ENCODE results near the gene NCOA5.

DNA sequence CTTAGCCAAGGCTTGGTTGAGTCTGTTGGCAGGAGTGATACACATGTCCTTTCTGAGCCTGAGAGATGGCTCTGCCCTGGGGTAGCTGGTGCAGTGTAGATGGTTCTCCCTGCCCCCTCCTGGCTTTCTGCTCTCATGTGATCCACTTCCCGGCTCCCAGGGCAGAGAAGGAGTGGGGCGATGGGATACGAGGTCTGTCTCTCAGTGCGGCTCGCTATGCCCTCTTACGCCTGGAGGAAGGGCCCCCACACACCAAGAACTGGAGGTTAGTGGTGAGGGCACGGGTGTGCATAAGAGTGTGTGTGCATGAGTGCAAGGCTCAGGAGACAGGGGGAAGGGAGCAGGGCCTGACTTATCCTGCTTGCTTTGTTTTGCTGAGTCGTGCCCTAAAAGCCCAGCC is 41.9 kb downstream of the NCOA5 start:
- TF ChIP-seq, protein P1, sequence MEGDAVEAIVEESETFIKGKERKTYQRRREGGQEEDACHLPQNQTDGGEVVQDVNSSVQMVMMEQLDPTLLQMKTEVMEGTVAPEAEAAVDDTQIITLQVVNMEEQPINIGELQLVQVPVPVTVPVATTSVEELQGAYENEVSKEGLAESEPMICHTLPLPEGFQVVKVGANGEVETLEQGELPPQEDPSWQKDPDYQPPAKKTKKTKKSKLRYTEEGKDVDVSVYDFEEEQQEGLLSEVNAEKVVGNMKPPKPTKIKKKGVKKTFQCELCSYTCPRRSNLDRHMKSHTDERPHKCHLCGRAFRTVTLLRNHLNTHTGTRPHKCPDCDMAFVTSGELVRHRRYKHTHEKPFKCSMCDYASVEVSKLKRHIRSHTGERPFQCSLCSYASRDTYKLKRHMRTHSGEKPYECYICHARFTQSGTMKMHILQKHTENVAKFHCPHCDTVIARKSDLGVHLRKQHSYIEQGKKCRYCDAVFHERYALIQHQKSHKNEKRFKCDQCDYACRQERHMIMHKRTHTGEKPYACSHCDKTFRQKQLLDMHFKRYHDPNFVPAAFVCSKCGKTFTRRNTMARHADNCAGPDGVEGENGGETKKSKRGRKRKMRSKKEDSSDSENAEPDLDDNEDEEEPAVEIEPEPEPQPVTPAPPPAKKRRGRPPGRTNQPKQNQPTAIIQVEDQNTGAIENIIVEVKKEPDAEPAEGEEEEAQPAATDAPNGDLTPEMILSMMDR (optimal IDR thresholded peaks at IDR 0.05 in 1 of 3, IDR thresholded peaks at IDR 0.05 in 1 of 3, conservative IDR thresholded peaks at IDR 0.05 in 1 of 3; ENCODE audit: extremely low read depth in 1 of 3, insufficient read depth in 2 of 3, low read length in 3 of 3): no peak
- TF ChIP-seq EZH2 (IDR thresholded peaks at IDR 0.05; ENCODE audit: low read length): no peak
